Measurements from ENCODE around the gene FOLR1.
"Not testable (repeated sequence)": the region's sequence is repeated elsewhere in the genome, so short reads cannot be mapped to it uniquely, and the experiment has no call there.

FOLR1 gene

GRCh38 chr11:72191961-72192381, at the start of gene FOLR1:
FOLR1 (plus strand) TSS chr11:72192140; CDS start chr11:72192174, 34 bp downstream.
- no peak within 1 kb of the TSS for H3K27ac ChIP-seq (ENCODE audit: low read depth in 2 of 2, low read length in 2 of 2)
- H3K27me3 ChIP-seq (ENCODE audit: control insufficient read depth in 2 of 2, insufficient read depth in 2 of 2, low read length in 2 of 2) = no peaks in the 10 kb centered on the region
- peaks cover 0 to 5% of the 10 kb centered on the region in 2 donors for H3K4me1 ChIP-seq (ENCODE audit: control insufficient read depth in 2 of 2, insufficient read depth in 2 of 2, low read length in 2 of 2)
- no peak within 1 kb of the TSS for H3K9ac ChIP-seq (ENCODE audit: low read depth in 1 of 2, low read length in 2 of 2)
- no peaks in the 10 kb centered on the region for H3K36me3 ChIP-seq (ENCODE audit: control insufficient read depth in 2 of 2, insufficient read depth in 2 of 2, low read length in 2 of 2)
- no peak within 1 kb of the TSS for H3K4me3 ChIP-seq (ENCODE audit: low read length in 2 of 2)
- no peaks in the 10 kb centered on the region for H3K9me3 ChIP-seq (ENCODE audit: control insufficient read depth in 2 of 2, low read length in 2 of 2)

- not testable (repeated sequence) for H3K27ac ChIP-seq (ENCODE audit: low read depth in 2 of 2, low read length in 2 of 2); H3K27me3 ChIP-seq (ENCODE audit: control insufficient read depth in 2 of 2, insufficient read depth in 2 of 2, low read length in 2 of 2); H3K9me3 ChIP-seq (ENCODE audit: control insufficient read depth in 2 of 2, low read length in 2 of 2); H3K9ac ChIP-seq (ENCODE audit: low read depth in 1 of 2, low read length in 2 of 2); H3K4me1 ChIP-seq (ENCODE audit: control insufficient read depth in 2 of 2, insufficient read depth in 2 of 2, low read length in 2 of 2); H3K4me3 ChIP-seq (ENCODE audit: low read length in 2 of 2); H3K36me3 ChIP-seq (ENCODE audit: control insufficient read depth in 2 of 2, insufficient read depth in 2 of 2, low read length in 2 of 2)
These were observed 49.4 kb upstream of the FOLR1 start for GRCh38 chr11:72142543-72142942.

GRCh38 chr11:72144807-72145565, 47.0 kb upstream of the FOLR1 start:
- Histone ChIP-seq H3K27ac (ENCODE audit: low read depth in 2 of 2, low read length in 2 of 2) (no peak overlapping the region), H3K9me3 (ENCODE audit: control insufficient read depth in 2 of 2, low read length in 2 of 2) (no peaks in the 10 kb centered on the region)

GRCh38 chr11:72146625-72147024, 45.3 kb upstream of the FOLR1 start:
- H3K4me3 ChIP-seq (ENCODE audit: low read length in 2 of 2) = no peak overlapping the region
- H3K4me1 ChIP-seq (ENCODE audit: control insufficient read depth in 2 of 2, insufficient read depth in 2 of 2, low read length in 2 of 2) = no peaks in the 10 kb centered on the region
- H3K36me3 ChIP-seq (ENCODE audit: control insufficient read depth in 2 of 2, insufficient read depth in 2 of 2, low read length in 2 of 2) = no peaks in the 10 kb centered on the region
- no peak overlapping the region for H3K9ac ChIP-seq (ENCODE audit: low read depth in 1 of 2, low read length in 2 of 2)
- no peaks in the 10 kb centered on the region for H3K27me3 ChIP-seq (ENCODE audit: control insufficient read depth in 2 of 2, insufficient read depth in 2 of 2, low read length in 2 of 2)
- no peaks in the 10 kb centered on the region for H3K9me3 ChIP-seq (ENCODE audit: control insufficient read depth in 2 of 2, low read length in 2 of 2)
- H3K27ac ChIP-seq (ENCODE audit: low read depth in 2 of 2, low read length in 2 of 2) = no peak overlapping the region

More at GRCh38 chr11:72144807-72145565, 47.0 kb upstream of the FOLR1 start:
- Histone ChIP-seq H3K4me3 (ENCODE audit: low read length in 2 of 2) (no peak overlapping the region), H3K4me1 (ENCODE audit: control insufficient read depth in 2 of 2, insufficient read depth in 2 of 2, low read length in 2 of 2) (no peaks in the 10 kb centered on the region), H3K36me3 (ENCODE audit: control insufficient read depth in 2 of 2, insufficient read depth in 2 of 2, low read length in 2 of 2) (no peaks in the 10 kb centered on the region), H3K9ac (ENCODE audit: low read depth in 1 of 2, low read length in 2 of 2) (no peak overlapping the region), H3K27me3 (ENCODE audit: control insufficient read depth in 2 of 2, insufficient read depth in 2 of 2, low read length in 2 of 2) (no peaks in the 10 kb centered on the region)

GRCh38 chr11:72150882-72151281, 41.1 kb upstream of the FOLR1 start:
- no peak overlapping the region for H3K27ac ChIP-seq (ENCODE audit: low read depth in 2 of 2, low read length in 2 of 2)
- no peaks in the 10 kb centered on the region for H3K27me3 ChIP-seq (ENCODE audit: control insufficient read depth in 2 of 2, insufficient read depth in 2 of 2, low read length in 2 of 2)
- H3K9me3 ChIP-seq (ENCODE audit: control insufficient read depth in 2 of 2, low read length in 2 of 2) = no peaks in the 10 kb centered on the region
- H3K36me3 ChIP-seq (ENCODE audit: control insufficient read depth in 2 of 2, insufficient read depth in 2 of 2, low read length in 2 of 2) = no peaks in the 10 kb centered on the region
- H3K9ac ChIP-seq (ENCODE audit: low read depth in 1 of 2, low read length in 2 of 2) = no peak overlapping the region
- no peak overlapping the region for H3K4me3 ChIP-seq (ENCODE audit: low read length in 2 of 2)
- H3K4me1 ChIP-seq (ENCODE audit: control insufficient read depth in 2 of 2, insufficient read depth in 2 of 2, low read length in 2 of 2) = no peaks in the 10 kb centered on the region

GRCh38 chr11:72153874-72154273, 38.1 kb upstream of the FOLR1 start:
- not testable (repeated sequence) for H3K9ac ChIP-seq (ENCODE audit: low read depth in 1 of 2, low read length in 2 of 2); H3K36me3 ChIP-seq (ENCODE audit: control insufficient read depth in 2 of 2, insufficient read depth in 2 of 2, low read length in 2 of 2); H3K9me3 ChIP-seq (ENCODE audit: control insufficient read depth in 2 of 2, low read length in 2 of 2); H3K4me3 ChIP-seq (ENCODE audit: low read length in 2 of 2); H3K27me3 ChIP-seq (ENCODE audit: control insufficient read depth in 2 of 2, insufficient read depth in 2 of 2, low read length in 2 of 2); H3K4me1 ChIP-seq (ENCODE audit: control insufficient read depth in 2 of 2, insufficient read depth in 2 of 2, low read length in 2 of 2); H3K27ac ChIP-seq (ENCODE audit: low read depth in 2 of 2, low read length in 2 of 2)

- Histone ChIP-seq H3K27ac (ENCODE audit: low read depth in 2 of 2, low read length in 2 of 2) (no peak overlapping the region), H3K27me3 (ENCODE audit: control insufficient read depth in 2 of 2, insufficient read depth in 2 of 2, low read length in 2 of 2) (no peaks in the 10 kb centered on the region), H3K9ac (ENCODE audit: low read depth in 1 of 2, low read length in 2 of 2) (no peak overlapping the region), H3K4me1 (ENCODE audit: control insufficient read depth in 2 of 2, insufficient read depth in 2 of 2, low read length in 2 of 2) (no peaks in the 10 kb centered on the region), H3K9me3 (ENCODE audit: control insufficient read depth in 2 of 2, low read length in 2 of 2) (no peaks in the 10 kb centered on the region), H3K36me3 (ENCODE audit: control insufficient read depth in 2 of 2, insufficient read depth in 2 of 2, low read length in 2 of 2) (no peaks in the 10 kb centered on the region), H3K4me3 (ENCODE audit: low read length in 2 of 2) (no peak overlapping the region)
These were observed 37.1 kb upstream of the FOLR1 start for GRCh38 chr11:72154816-72155215.

- H3K4me3 ChIP-seq (ENCODE audit: low read length in 2 of 2) = no peak overlapping the region
- H3K4me1 ChIP-seq (ENCODE audit: control insufficient read depth in 2 of 2, insufficient read depth in 2 of 2, low read length in 2 of 2) = no peaks in the 10 kb centered on the region
- H3K36me3 ChIP-seq (ENCODE audit: control insufficient read depth in 2 of 2, insufficient read depth in 2 of 2, low read length in 2 of 2) = no peaks in the 10 kb centered on the region
- no peak overlapping the region for H3K27ac ChIP-seq (ENCODE audit: low read depth in 2 of 2, low read length in 2 of 2)
- H3K27me3 ChIP-seq (ENCODE audit: control insufficient read depth in 2 of 2, insufficient read depth in 2 of 2, low read length in 2 of 2) = no peaks in the 10 kb centered on the region
- no peak overlapping the region for H3K9ac ChIP-seq (ENCODE audit: low read depth in 1 of 2, low read length in 2 of 2)
- H3K9me3 ChIP-seq (ENCODE audit: control insufficient read depth in 2 of 2, low read length in 2 of 2) = no peaks in the 10 kb centered on the region
These were observed 36.2 kb upstream of the FOLR1 start for GRCh38 chr11:72155751-72156150.

GRCh38 chr11:72157131-72157530, 34.8 kb upstream of the FOLR1 start:
- no peaks in the 10 kb centered on the region for H3K36me3 ChIP-seq (ENCODE audit: control insufficient read depth in 2 of 2, insufficient read depth in 2 of 2, low read length in 2 of 2)
- H3K27me3 ChIP-seq (ENCODE audit: control insufficient read depth in 2 of 2, insufficient read depth in 2 of 2, low read length in 2 of 2) = no peaks in the 10 kb centered on the region
- no peak overlapping the region for H3K4me3 ChIP-seq (ENCODE audit: low read length in 2 of 2)
- H3K9ac ChIP-seq (ENCODE audit: low read depth in 1 of 2, low read length in 2 of 2) = no peak overlapping the region
- H3K27ac ChIP-seq (ENCODE audit: low read depth in 2 of 2, low read length in 2 of 2) = no peak overlapping the region
- H3K4me1 ChIP-seq (ENCODE audit: control insufficient read depth in 2 of 2, insufficient read depth in 2 of 2, low read length in 2 of 2) = no peaks in the 10 kb centered on the region
- no peaks in the 10 kb centered on the region for H3K9me3 ChIP-seq (ENCODE audit: control insufficient read depth in 2 of 2, low read length in 2 of 2)

GRCh38 chr11:72160319-72160718, 31.6 kb upstream of the FOLR1 start:
- Histone ChIP-seq H3K9ac (ENCODE audit: low read depth in 1 of 2, low read length in 2 of 2) (no peak overlapping the region), H3K27ac (ENCODE audit: low read depth in 2 of 2, low read length in 2 of 2) (no peak overlapping the region), H3K4me3 (ENCODE audit: low read length in 2 of 2) (no peak overlapping the region)

More at GRCh38 chr11:72160319-72160718, 31.6 kb upstream of the FOLR1 start:
- Histone ChIP-seq H3K36me3 (ENCODE audit: control insufficient read depth in 2 of 2, insufficient read depth in 2 of 2, low read length in 2 of 2) (no peaks in the 10 kb centered on the region), H3K9me3 (ENCODE audit: control insufficient read depth in 2 of 2, low read length in 2 of 2) (no peaks in the 10 kb centered on the region), H3K27me3 (ENCODE audit: control insufficient read depth in 2 of 2, insufficient read depth in 2 of 2, low read length in 2 of 2) (no peaks in the 10 kb centered on the region), H3K4me1 (ENCODE audit: control insufficient read depth in 2 of 2, insufficient read depth in 2 of 2, low read length in 2 of 2) (no peaks in the 10 kb centered on the region)
